Activated naive CD8-positive, alpha-beta T cell treated with anti-CD3 and anti-CD28 coated beads, Interleukin-2, amount 50 U/mL, for 16 hours (primary cell): Measurements from ENCODE around the gene MAPK10.
"Not testable (repeated sequence)": the region's sequence is repeated elsewhere in the genome, so short reads cannot be mapped to it uniquely, and the experiment has no call there.

Experiments
- DNase-seq: peaks from one replicate; pipeline ENCODE4 v3.0.0-alpha.2; 2020; ENCODE audit warnings: low read depth, low spot score

MAPK10 gene

DNA sequence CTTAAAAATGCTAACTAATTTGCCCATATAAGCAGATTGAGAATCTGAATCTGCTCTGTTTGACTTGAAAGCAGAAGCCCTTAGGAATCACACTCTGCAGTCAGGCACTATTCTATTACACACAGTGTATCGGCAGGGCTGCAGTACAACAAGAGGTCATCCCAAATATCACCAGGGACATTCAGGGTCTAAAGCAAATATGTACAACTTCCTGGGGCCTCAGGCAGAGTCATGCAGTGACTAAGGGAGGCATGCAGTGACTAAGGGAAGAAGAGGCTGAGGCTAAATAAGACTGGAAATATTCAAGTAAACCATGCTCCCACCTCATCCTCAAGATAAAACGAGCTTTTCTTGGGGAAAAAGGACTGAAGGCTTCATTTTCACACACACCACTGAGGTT, 20.9 kb downstream of the MAPK10 start:
- DNase-seq, result no peak

- no peak for DNase-seq
These were observed 21.3 kb downstream of the MAPK10 start for GRCh38 chr4:86338521-86338920.

DNA sequence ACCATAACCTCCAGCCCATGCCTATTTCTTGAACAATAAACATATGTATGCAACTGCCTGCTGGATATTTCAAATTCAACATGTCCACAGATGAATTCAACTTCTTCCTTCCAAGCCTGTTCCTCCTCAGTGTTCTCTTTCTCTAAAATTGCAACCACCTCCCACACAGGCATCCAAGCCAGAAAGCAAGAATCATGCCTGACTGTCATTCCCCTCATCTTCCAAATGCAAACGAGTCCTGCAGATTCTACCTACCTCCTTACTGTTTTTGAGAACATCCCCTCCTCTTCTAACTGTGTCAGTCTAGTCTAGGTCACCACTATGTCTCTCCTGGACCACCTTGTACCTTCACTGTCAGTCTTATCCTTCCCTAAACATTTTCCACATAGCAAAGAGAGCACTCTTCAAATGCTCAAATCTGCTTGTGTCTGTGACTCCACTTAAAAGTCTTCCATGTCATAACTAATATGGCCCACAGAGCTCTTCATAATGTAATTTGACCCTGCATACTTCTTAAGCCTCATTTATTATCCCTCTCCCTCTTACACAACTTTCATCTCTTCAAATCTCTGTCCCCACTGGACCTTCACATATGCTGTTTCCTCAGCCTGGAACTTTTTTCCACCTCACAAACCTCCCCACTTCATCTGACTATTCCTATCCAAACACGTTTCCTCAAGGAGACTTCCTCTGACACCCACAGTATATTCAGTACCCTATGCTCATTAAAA, 25.7 kb downstream of the MAPK10 start:
- no peak for DNase-seq

GRCh38 chr4:86333236-86333635, 26.6 kb downstream of the MAPK10 start:
- no peak for DNase-seq

DNA sequence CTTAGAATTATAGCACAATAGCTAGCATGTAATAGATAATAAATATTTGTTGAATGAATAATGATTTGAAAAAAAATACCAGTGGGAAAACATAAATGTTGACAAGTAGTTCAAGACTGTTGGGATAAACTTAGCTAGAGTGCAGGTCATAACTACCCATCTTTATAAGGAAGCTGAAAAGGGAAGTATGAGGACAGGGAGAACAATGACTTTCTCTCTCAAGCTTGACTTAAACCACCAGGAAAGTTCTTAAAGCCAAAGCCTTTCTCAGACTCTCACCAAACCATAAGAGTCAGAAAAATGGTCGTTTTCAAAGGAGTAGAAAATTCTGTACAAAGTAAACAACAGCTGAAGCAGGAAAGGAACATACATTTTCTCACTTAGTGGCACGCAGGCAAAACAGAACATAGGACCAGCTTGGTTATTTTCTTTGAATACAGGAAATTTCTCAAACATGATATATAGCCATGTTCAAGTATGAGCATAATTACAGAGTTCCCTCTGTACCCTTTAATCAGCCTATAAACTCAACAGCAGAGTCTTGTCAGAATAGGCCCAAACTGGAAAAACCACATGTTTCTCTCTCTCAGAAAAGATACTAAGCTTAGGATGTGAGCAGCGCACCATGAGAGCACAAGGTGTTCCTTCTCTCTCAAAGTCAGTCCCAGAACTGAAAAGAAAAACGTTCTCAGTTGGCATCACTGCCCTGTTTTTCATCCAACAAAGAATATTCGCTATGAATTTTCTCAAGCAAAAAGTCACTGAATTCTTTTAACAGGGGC, 28.7 kb downstream of the MAPK10 start:
- DNase-seq, result no peak

GRCh38 chr4:86330411-86330810, 29.4 kb downstream of the MAPK10 start:
- DNase-seq, result not testable (repeated sequence)

GRCh38 chr4:86329431-86329830, 30.4 kb downstream of the MAPK10 start:
- DNase-seq, result no peak

GRCh38 chr4:86326400-86326799, 33.5 kb downstream of the MAPK10 start:
- no peak for DNase-seq

GRCh38 chr4:86319390-86319789, 40.5 kb downstream of the MAPK10 start:
- DNase-seq, result no peak

GRCh38 chr4:86315579-86315978, 44.3 kb downstream of the MAPK10 start:
- DNase-seq, result no peak

DNA sequence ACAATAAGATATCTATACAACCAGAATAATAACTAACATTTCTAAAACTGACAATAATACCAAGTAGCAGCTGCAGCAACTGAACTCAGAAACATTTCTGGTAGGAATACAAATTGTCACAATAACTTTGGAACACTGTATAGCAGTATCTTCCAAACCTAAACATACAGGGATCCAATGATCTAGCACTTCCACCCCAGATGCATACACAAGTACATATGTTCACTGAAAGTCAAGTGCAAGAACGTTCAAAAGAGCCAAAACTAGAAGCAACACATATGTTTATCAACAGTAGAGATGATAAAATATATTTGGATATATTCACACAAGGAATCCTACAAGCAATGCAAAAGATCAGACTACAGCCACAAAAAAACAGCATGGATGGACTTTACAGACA, 46.2 kb downstream of the MAPK10 start:
- DNase-seq, result no peak

DNA sequence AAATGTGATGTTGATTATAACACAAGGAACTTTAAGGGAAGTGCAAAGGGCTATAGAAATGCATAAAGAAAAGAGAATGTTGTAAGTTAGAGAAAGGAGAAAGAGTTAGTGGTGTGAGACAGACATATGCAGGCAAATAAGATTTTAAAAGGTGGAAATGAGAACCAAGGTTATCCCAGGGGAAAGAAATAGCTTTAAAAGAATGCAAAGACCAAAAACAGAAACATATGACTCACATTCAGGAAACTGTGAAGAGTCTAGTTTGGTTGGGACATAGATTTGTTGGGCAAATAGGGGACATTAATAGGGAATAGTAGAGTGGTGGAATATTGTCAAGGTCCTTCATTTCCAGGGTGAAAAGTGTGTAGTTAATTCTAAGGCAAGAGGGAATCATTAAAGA, 52.4 kb downstream of the MAPK10 start:
- no peak for DNase-seq

- DNase-seq, result no peak
These were observed 53.0 kb downstream of the MAPK10 start for GRCh38 chr4:86306816-86307215.

- DNase-seq, result no peak
These were observed 57.0 kb downstream of the MAPK10 start for GRCh38 chr4:86302830-86303229.

DNA sequence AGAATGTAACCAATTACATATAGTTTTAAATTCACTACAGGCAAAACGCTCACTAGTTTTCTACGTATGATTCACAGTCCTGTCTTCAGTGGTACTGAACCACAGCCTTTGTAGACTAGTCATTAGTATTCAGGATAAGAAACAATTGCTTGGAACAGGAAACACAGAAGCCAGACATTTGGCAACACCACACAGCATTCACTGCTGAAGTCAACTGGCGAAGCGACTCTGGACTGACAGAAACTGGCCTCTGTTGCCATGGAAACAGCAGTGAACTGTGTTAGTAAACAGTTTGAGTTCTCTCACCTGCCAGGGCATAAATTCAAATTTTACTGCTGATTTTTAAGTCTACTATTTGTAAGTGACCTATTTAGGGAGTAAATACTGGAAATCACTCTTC, 57.6 kb downstream of the MAPK10 start:
- DNase-seq, result no peak

- DNase-seq, result no peak
These were observed 59.3 kb downstream of the MAPK10 start for GRCh38 chr4:86300516-86300915.

DNA sequence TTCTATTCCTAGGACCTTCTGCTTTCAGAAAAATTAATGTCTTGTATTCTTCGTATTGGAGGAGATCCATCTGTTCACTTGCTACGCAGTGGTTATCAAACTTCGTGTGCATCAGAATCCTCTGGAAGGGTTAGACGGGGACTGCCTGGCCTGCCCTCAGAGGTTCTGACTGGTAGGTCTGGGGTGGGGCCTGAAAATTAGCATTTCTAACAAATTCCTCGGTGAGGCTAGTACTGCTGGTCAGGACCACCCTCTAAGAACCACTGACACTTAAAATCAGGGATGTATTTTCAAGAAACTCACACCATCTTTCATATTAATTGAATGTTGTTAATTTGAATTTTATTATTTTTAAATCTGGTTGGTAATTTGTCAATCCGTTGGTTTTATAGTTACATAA, 63.0 kb downstream of the MAPK10 start:
- no peak for DNase-seq

GRCh38 chr4:86294883-86295282, 65.0 kb downstream of the MAPK10 start:
- no peak for DNase-seq

- no peak for DNase-seq
These were observed 68.7 kb downstream of the MAPK10 start for GRCh38 chr4:86291180-86291579.

GRCh38 chr4:86286726-86287125, 73.1 kb downstream of the MAPK10 start:
- DNase-seq, result no peak

GRCh38 chr4:86283371-86283770, 76.5 kb downstream of the MAPK10 start:
- DNase-seq, result no peak

GRCh38 chr4:86280246-86280645, 79.6 kb downstream of the MAPK10 start:
- no peak for DNase-seq

- no peak for DNase-seq
These were observed 80.4 kb downstream of the MAPK10 start for GRCh38 chr4:86279293-86279960.
